ENCODE measurements around the gene ACACB.

DNA sequence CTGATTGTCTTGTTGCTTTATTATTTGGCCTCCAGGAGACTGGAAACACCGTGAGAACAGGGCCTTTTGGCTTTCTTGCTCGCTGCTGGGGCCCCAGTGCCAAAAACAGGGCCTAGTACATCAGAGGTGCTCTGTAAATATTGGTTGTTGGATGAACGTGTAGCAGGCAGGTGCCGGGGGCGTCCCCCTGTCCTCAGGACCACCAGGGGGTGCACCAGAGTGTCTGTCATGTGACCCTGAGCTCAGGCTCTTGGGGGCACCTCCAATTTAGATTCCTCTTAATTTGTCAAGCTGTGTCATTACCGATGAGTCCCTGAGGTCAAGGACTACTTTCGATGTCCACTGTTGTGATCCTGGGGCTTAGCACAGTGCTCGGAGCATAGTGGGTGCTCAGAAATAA is 87.1 kb downstream of the ACACB start:
- TF ChIP-seq, protein P1, sequence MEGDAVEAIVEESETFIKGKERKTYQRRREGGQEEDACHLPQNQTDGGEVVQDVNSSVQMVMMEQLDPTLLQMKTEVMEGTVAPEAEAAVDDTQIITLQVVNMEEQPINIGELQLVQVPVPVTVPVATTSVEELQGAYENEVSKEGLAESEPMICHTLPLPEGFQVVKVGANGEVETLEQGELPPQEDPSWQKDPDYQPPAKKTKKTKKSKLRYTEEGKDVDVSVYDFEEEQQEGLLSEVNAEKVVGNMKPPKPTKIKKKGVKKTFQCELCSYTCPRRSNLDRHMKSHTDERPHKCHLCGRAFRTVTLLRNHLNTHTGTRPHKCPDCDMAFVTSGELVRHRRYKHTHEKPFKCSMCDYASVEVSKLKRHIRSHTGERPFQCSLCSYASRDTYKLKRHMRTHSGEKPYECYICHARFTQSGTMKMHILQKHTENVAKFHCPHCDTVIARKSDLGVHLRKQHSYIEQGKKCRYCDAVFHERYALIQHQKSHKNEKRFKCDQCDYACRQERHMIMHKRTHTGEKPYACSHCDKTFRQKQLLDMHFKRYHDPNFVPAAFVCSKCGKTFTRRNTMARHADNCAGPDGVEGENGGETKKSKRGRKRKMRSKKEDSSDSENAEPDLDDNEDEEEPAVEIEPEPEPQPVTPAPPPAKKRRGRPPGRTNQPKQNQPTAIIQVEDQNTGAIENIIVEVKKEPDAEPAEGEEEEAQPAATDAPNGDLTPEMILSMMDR (IDR thresholded peaks at IDR 0.05; ENCODE audit: extremely low read depth in 1 of 2, insufficient read depth in 1 of 2, low read depth in 1 of 2, low read length in 2 of 2) = no peak
- TF ChIP-seq, protein P2, sequence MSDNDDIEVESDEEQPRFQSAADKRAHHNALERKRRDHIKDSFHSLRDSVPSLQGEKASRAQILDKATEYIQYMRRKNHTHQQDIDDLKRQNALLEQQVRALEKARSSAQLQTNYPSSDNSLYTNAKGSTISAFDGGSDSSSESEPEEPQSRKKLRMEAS (IDR thresholded peaks at IDR 0.05; ENCODE audit: insufficient read depth, insufficient read length) = no peak
- TF ChIP-seq EZH2 (IDR thresholded peaks at IDR 0.05; ENCODE audit: borderline replicate concordance, low read depth, low read length, severe bottlenecking) (no peak), GATA2 (IDR thresholded peaks at IDR 0.05; ENCODE audit: insufficient read depth, insufficient read length, low read depth, low read length) (no peak), POLR2AphosphoS5 (IDR thresholded peaks at IDR 0.05; ENCODE audit: insufficient read depth, low read depth, low read length) (no peak), POLR2A (IDR thresholded peaks at IDR 0.05; ENCODE audit: low read depth, low read length) (no peak), MYC (IDR thresholded peaks at IDR 0.05; ENCODE audit: low read depth, low read length) (no peak), JUN (IDR thresholded peaks at IDR 0.05; ENCODE audit: borderline replicate concordance, insufficient read depth, insufficient read length, low read depth) (no peak)

All from endothelial cell of umbilical vein (primary cell).